Testis (tissue), 2 donors: ENCODE data around the gene RND3.

Experiments
- POLR2A ChIP-seq: fragments of 450-650 bp; IDR thresholded peaks from one replicate; pipeline ENCODE4 v1.6.1; 2017; ENCODE audit warnings: antibody characterized with exemption, mild to moderate bottlenecking, moderate library complexity
- TF ChIP-seq, protein P1 (sequence below), 3 experiments: fragments of 450-650 bp in 2 of 3; fragments of 200-600 bp in 1 of 3; sonication (generic) in 1 of 3; IDR thresholded peaks; one replicate each; pipeline ENCODE4 v1.5.1; 2016 to 2019; ENCODE audit warnings: antibody characterized with exemption in 3 of 3, mild to moderate bottlenecking in 2 of 3, moderate library complexity in 1 of 3

DNA sequence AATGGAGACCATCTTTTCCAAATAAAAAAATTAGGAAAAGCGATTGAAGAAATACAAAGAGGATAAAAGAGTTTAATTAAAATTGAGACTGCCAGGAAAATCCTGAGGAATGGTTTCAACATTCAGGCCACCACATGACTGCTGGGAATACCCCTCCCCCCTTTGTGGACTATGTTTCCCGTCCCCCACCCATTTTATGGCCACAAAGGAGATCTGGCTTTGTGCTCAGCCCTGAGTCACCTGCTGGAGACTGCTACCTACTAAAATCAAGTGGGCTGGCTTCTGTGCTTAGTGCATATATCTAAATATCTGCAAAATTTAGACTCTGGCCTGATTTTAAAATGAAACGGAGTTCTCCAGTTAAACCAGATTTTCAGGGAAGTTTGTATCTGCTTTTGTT is 10.1 kb downstream of the RND3 start:
- no peak for TF ChIP-seq POLR2A
- TF ChIP-seq, protein P1, sequence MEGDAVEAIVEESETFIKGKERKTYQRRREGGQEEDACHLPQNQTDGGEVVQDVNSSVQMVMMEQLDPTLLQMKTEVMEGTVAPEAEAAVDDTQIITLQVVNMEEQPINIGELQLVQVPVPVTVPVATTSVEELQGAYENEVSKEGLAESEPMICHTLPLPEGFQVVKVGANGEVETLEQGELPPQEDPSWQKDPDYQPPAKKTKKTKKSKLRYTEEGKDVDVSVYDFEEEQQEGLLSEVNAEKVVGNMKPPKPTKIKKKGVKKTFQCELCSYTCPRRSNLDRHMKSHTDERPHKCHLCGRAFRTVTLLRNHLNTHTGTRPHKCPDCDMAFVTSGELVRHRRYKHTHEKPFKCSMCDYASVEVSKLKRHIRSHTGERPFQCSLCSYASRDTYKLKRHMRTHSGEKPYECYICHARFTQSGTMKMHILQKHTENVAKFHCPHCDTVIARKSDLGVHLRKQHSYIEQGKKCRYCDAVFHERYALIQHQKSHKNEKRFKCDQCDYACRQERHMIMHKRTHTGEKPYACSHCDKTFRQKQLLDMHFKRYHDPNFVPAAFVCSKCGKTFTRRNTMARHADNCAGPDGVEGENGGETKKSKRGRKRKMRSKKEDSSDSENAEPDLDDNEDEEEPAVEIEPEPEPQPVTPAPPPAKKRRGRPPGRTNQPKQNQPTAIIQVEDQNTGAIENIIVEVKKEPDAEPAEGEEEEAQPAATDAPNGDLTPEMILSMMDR (IDR thresholded peaks at IDR 0.05) = no peak
